Activated CD8-positive, alpha-beta T cell treated with anti-CD3 and anti-CD28 coated beads for 36 hours (primary cell): ENCODE results near the gene AGXT2. TPM values are rescaled to one million over a fixed set of nuclear protein-coding genes. Genes with fewer than 3 reads are reported as not detected.

Experiments
- ATAC-seq: fragments of 200-7000 bp; cut with Tn5 transposase; one replicate; pipeline ENCODE4 v1.10.0; 2021; ENCODE audit warnings: mild to moderate bottlenecking, moderate library complexity
- CTCF ChIA-PET: fragments of 350-600 bp; sonication (Branson Sonifier 250); formaldehyde crosslinking; loops from one replicate; lab custom pipeline; 2021; ENCODE audit warnings: antibody characterized with exemption; lab: Charles Lee
- POLR2A ChIA-PET: fragments of 350-600 bp; sonication (Branson Sonifier 250); formaldehyde crosslinking; loops from one replicate; lab custom pipeline; 2021; ENCODE audit warnings: antibody characterized with exemption; lab: Charles Lee
- DNase-seq: peaks from one replicate; pipeline ENCODE4 v3.0.0-alpha.2; 2020
- H3K27ac Mint-ChIP-seq: one replicate; pipeline ENCODE4 v1.8.0; 2021; ENCODE audit warnings: mild to moderate bottlenecking, mixed read lengths
- H3K27me3 Mint-ChIP-seq: one replicate; pipeline ENCODE4 v1.8.0; 2021; ENCODE audit warnings: mixed read lengths
- H3K36me3 Mint-ChIP-seq: one replicate; pipeline ENCODE4 v1.8.0; 2021; ENCODE audit warnings: low read depth, mixed read lengths
- H3K4me1 Mint-ChIP-seq: one replicate; pipeline ENCODE4 v1.8.0; 2021; ENCODE audit warnings: low read depth, mixed read lengths
- H3K4me3 Mint-ChIP-seq: one replicate; pipeline ENCODE4 v1.8.0; 2021; ENCODE audit warnings: mild to moderate bottlenecking, moderate library complexity, mixed read lengths
- H3K9me3 Mint-ChIP-seq: one replicate; pipeline ENCODE4 v1.8.0; 2021; ENCODE audit warnings: mixed read lengths
- CTCF ChIP-seq: fragments of 200-600 bp; IDR thresholded peaks from one replicate; pipeline ENCODE4 v1.8.0; 2022; ENCODE audit warnings: antibody characterized with exemption, mild to moderate bottlenecking
- intact Hi-C: fragments of 100-400 bp; cut with micrococcal nuclease; formaldehyde crosslinking; loops from one replicate; pipeline ENCODE4 v1.10.0; 2022
- total RNA-seq, 2 experiments: library from RNA; stranded (reverse); gene quantifications; one replicate each; pipeline ENCODE4 v1.2.3, GENCODE V29; 2021

Gene AGXT2
- total RNA-seq, 2 experiments from 2014 or later, result not detected

- Mint-ChIP-seq H3K36me3 (no peaks in the 10 kb centered on the region), H3K27me3 (peaks cover 24% of the 10 kb centered on the region), H3K9me3 (no peaks in the 10 kb centered on the region), H3K27ac (no peak overlapping the region), H3K4me1 (no peaks in the 10 kb centered on the region), H3K4me3 (no peak overlapping the region)
- no peak for TF ChIP-seq CTCF
- DNase-seq (no peak), ATAC-seq (no peak)
- ChIA-PET POLR2A (interaction anchor here (0.6 kb wide), 1 partner anchor 1327 kb away, joined by 3 read pairs; no protein-coding TSS in a partner anchor), CTCF (no interaction called here)
- intact Hi-C loops, result no loop called here
These were observed 15.4 kb downstream of the AGXT2 start for GRCh38 chr5:35032356-35032755.

- ChIA-PET POLR2A (no interaction called here), CTCF (no interaction called here)
- H3K4me1 Mint-ChIP-seq, result no peaks in the 10 kb centered on the region
- no peak for TF ChIP-seq CTCF
- intact Hi-C loops, result no loop called here
- no peaks in the 10 kb centered on the region for H3K9me3 Mint-ChIP-seq
- DNase-seq (no peak), ATAC-seq (no peak)
- H3K27me3 Mint-ChIP-seq, result peaks cover 21% of the 10 kb centered on the region
- no peak overlapping the region for H3K4me3 Mint-ChIP-seq
- no peak overlapping the region for H3K27ac Mint-ChIP-seq
- no peaks in the 10 kb centered on the region for H3K36me3 Mint-ChIP-seq
These were observed 16.5 kb downstream of the AGXT2 start for GRCh38 chr5:35031276-35031675.

GRCh38 chr5:35030426-35031100 lies 17.2 kb downstream of the AGXT2 start:
- no peak for TF ChIP-seq CTCF
- CTCF ChIA-PET, result no interaction called here
- ATAC-seq (no peak), DNase-seq (no peak)
- intact Hi-C loops, result no loop called here
- H3K4me1 Mint-ChIP-seq, result no peaks in the 10 kb centered on the region
- POLR2A ChIA-PET, result no interaction called here
- no peak overlapping the region for H3K27ac Mint-ChIP-seq
- no peaks in the 10 kb centered on the region for H3K36me3 Mint-ChIP-seq
- H3K4me3 Mint-ChIP-seq, result no peak overlapping the region
- H3K9me3 Mint-ChIP-seq, result no peaks in the 10 kb centered on the region
- peaks cover 20% of the 10 kb centered on the region for H3K27me3 Mint-ChIP-seq

- H3K9me3 Mint-ChIP-seq, result no peaks in the 10 kb centered on the region
- H3K36me3 Mint-ChIP-seq, result no peaks in the 10 kb centered on the region
- ChIA-PET CTCF (interaction anchor here (0.9 kb wide), 1 partner anchor 71 kb away, joined by 3 read pairs; no protein-coding TSS in a partner anchor), POLR2A (interaction anchor here (0.7 kb wide), 1 partner anchor 414 kb away, joined by 3 read pairs; no protein-coding TSS in a partner anchor)
- ATAC-seq (peak; percentile 30), DNase-seq (no peak)
- H3K4me3 Mint-ChIP-seq, result no peak overlapping the region
- intact Hi-C loops, result no loop called here
- TF ChIP-seq CTCF, result no peak
- no peak overlapping the region for H3K27ac Mint-ChIP-seq
- H3K27me3 Mint-ChIP-seq, result peaks cover 20% of the 10 kb centered on the region
- H3K4me1 Mint-ChIP-seq, result no peaks in the 10 kb centered on the region
These were observed 18.4 kb downstream of the AGXT2 start for GRCh38 chr5:35029333-35029732.

- TF ChIP-seq CTCF, result no peak
- H3K9me3 Mint-ChIP-seq, result no peaks in the 10 kb centered on the region
- ATAC-seq (no peak), DNase-seq (no peak)
- intact Hi-C loops, result no loop called here
- peaks cover 14% of the 10 kb centered on the region for H3K27me3 Mint-ChIP-seq
- POLR2A ChIA-PET, result no interaction called here
- H3K4me3 Mint-ChIP-seq, result no peak overlapping the region
- no peaks in the 10 kb centered on the region for H3K36me3 Mint-ChIP-seq
- CTCF ChIA-PET, result no interaction called here
- H3K27ac Mint-ChIP-seq, result no peak overlapping the region
- H3K4me1 Mint-ChIP-seq, result no peaks in the 10 kb centered on the region
These were observed 20.8 kb downstream of the AGXT2 start for GRCh38 chr5:35026941-35027340.
